B cell (primary cell): ENCODE results near the gene TXNRD1. TPM values are rescaled to one million over a fixed set of nuclear protein-coding genes. Genes with fewer than 3 reads are reported as not detected.

Experiments
- ATAC-seq: fragments of 200-7000 bp; cut with Tn5 transposase; one replicate; pipeline ENCODE4 v1.10.0; 2021; ENCODE audit warnings: low read depth, mild to moderate bottlenecking, moderate number of reproducible peaks, moderate library complexity
- CTCF ChIA-PET: fragments of 350-600 bp; sonication (Branson Sonifier 250); formaldehyde crosslinking; loops from one replicate; lab custom pipeline; 2021; ENCODE audit warnings: antibody characterized with exemption, inconsistent platforms; lab: Charles Lee
- POLR2A ChIA-PET: fragments of 350-600 bp; sonication (Branson Sonifier 250); formaldehyde crosslinking; loops from one replicate; lab custom pipeline; 2021; ENCODE audit warnings: antibody characterized with exemption; lab: Charles Lee
- DNase-seq: peaks from one replicate; pipeline ENCODE4 v3.0.0; 2013
- H2AFZ ChIP-seq: 2 replicates; pipeline ENCODE4 v1.6.1; 2012; ENCODE audit warnings: mild to moderate bottlenecking, low read depth, low read length; ENCODE audit not compliant: insufficient read depth, poor library complexity, severe bottlenecking
- H3K27ac ChIP-seq, 2 donors: 1 replicate in 1 of 2; 2 replicates in 1 of 2; pipeline ENCODE4 v1.5.1; 2012 to 2013; ENCODE audit warnings: low read length in 2 of 2, mild to moderate bottlenecking in 2 of 2, moderate library complexity in 1 of 2
- H3K27me3 ChIP-seq, 4 experiments: fragments of 200-600 bp in 1 of 4; sonication (generic) in 1 of 4; replicated peaks in 1 of 4; 1 replicate in 2 of 4; 2 replicates in 2 of 4; pipeline versions ENCODE4 v1.6.1 to v1.7.0; 2013 to 2016; ENCODE audit warnings: low read length in 3 of 4, mild to moderate bottlenecking in 2 of 4, mixed read lengths in 1 of 4, moderate library complexity in 1 of 4; ENCODE audit not compliant: insufficient read depth in 4 of 4, control insufficient read depth in 3 of 4; ENCODE audit errors: control extremely low read depth in 1 of 4
- H3K36me3 ChIP-seq, 2 experiments: replicated peaks in 1 of 2; 1 replicate in 1 of 2; 2 replicates in 1 of 2; pipeline versions ENCODE4 v1.6.1 to v1.7.1; 2013; ENCODE audit warnings: low read length in 1 of 2; ENCODE audit not compliant: insufficient read depth in 2 of 2, control insufficient read depth in 1 of 2; ENCODE audit errors: control extremely low read depth in 1 of 2, extremely low read depth in 1 of 2
- H3K4me1 ChIP-seq, 2 donors: fragments of 200-600 bp in 1 of 2; sonication (generic) in 1 of 2; 1 replicate in 1 of 2; 2 replicates in 1 of 2; pipeline versions ENCODE4 v1.5.1 to v1.6.1; 2013 to 2017; ENCODE audit warnings: low read length in 2 of 2; ENCODE audit not compliant: control insufficient read depth in 2 of 2, insufficient read depth in 2 of 2
- H3K4me2 ChIP-seq: replicated peaks from 2 replicates; pipeline ENCODE3; 2012; ENCODE audit warnings: mild to moderate bottlenecking, low read depth, low read length; ENCODE audit not compliant: poor library complexity, severe bottlenecking
- H3K4me3 ChIP-seq, 5 experiments: fragments of 200-600 bp in 1 of 5; sonication (generic) in 1 of 5; 1 replicate in 3 of 5; 2 replicates in 2 of 5; pipeline versions ENCODE4 v1.5.1 to v1.7.0; 2011 to 2016; ENCODE audit warnings: low read length in 4 of 5, mild to moderate bottlenecking in 4 of 5, low read depth in 2 of 5, control low read depth in 1 of 5, moderate library complexity in 1 of 5; ENCODE audit not compliant: insufficient read depth in 1 of 5; ENCODE audit errors: control extremely low read depth in 1 of 5, extremely low read depth in 1 of 5
- H3K79me2 ChIP-seq: fragments of 200-600 bp; sonication (generic); one replicate; pipeline ENCODE4 v1.6.0; 2016; ENCODE audit warnings: low read length; ENCODE audit not compliant: control insufficient read depth, insufficient read depth
- H3K9ac ChIP-seq: fragments of 200-600 bp; sonication (generic); 2 replicates; pipeline ENCODE4 v1.6.1; 2017; ENCODE audit warnings: mild to moderate bottlenecking, low read length, moderate library complexity
- H3K9me3 ChIP-seq, 3 donors: one replicate each; pipeline versions ENCODE4 v1.6.1 to v1.7.1; 2013; ENCODE audit warnings: low read length in 2 of 3; ENCODE audit not compliant: control insufficient read depth in 2 of 3, insufficient read depth in 1 of 3; ENCODE audit errors: control extremely low read depth in 1 of 3
- H4K20me1 ChIP-seq: 2 replicates; pipeline ENCODE4 v1.6.0; 2012; ENCODE audit warnings: mild to moderate bottlenecking, low read length; ENCODE audit not compliant: insufficient read depth, control insufficient read depth, poor library complexity, severe bottlenecking
- H3K27ac Mint-ChIP-seq: one replicate; pipeline ENCODE4 v1.8.0; 2021; ENCODE audit warnings: mixed read lengths
- H3K27me3 Mint-ChIP-seq: one replicate; pipeline ENCODE4 v1.8.0; 2021; ENCODE audit warnings: mixed read lengths
- H3K4me1 Mint-ChIP-seq: one replicate; pipeline ENCODE4 v1.8.0; 2021; ENCODE audit warnings: mixed read lengths
- H3K4me3 Mint-ChIP-seq: one replicate; pipeline ENCODE4 v1.8.0; 2021; ENCODE audit warnings: mixed read lengths
- H3K9me3 Mint-ChIP-seq: one replicate; pipeline ENCODE4 v1.8.0; 2022; ENCODE audit warnings: mixed read lengths; ENCODE audit not compliant: insufficient read depth
- EZH2 ChIP-seq: IDR thresholded peaks from 2 replicates; pipeline ENCODE4 v1.6.1; 2012; ENCODE audit warnings: borderline replicate concordance, low read depth, mild to moderate bottlenecking, moderate library complexity, low read length; ENCODE audit not compliant: insufficient read depth, poor library complexity, severe bottlenecking
- WGBS: methylation state at CpG from one replicate; pipeline ENCODE4 v1.1.5; 2013; ENCODE audit warnings: missing lambda C conversion rate; ENCODE audit not compliant: insufficient coverage; 5-methylcytosine and 5-hydroxymethylcytosine counted together
- intact Hi-C: fragments of 100-400 bp; cut with micrococcal nuclease; formaldehyde crosslinking; loops from one replicate; pipeline ENCODE4 v1.10.0; 2022
- polyA plus RNA-seq: library from polyadenylated mRNA; depleted of rRNA; stranded (reverse); fragments of >200 nt; gene quantifications from 2 replicates; pipeline ENCODE4 v1.2.3, GENCODE V29; 2012
- total RNA-seq, 2 donors: library from RNA; stranded (reverse); fragments of 120-200 nt in 1 of 2; gene quantifications; 1 replicate in 1 of 2; 2 replicates in 1 of 2; pipeline versions ENCODE4 v1.2.3 to v1.2.4, GENCODE V29; 2013 to 2022
- TF ChIP-seq, protein P1 (sequence below): fragments of 200-600 bp; IDR thresholded peaks from one replicate; pipeline ENCODE4 v1.8.0; 2022; ENCODE audit warnings: antibody characterized with exemption, mild to moderate bottlenecking

TXNRD1 gene
- total and polyA plus RNA-seq, 2 donors (not counting 1 experiment from before 2014, with no cell fraction given), result 10.1 to 44.6 TPM

DNA sequence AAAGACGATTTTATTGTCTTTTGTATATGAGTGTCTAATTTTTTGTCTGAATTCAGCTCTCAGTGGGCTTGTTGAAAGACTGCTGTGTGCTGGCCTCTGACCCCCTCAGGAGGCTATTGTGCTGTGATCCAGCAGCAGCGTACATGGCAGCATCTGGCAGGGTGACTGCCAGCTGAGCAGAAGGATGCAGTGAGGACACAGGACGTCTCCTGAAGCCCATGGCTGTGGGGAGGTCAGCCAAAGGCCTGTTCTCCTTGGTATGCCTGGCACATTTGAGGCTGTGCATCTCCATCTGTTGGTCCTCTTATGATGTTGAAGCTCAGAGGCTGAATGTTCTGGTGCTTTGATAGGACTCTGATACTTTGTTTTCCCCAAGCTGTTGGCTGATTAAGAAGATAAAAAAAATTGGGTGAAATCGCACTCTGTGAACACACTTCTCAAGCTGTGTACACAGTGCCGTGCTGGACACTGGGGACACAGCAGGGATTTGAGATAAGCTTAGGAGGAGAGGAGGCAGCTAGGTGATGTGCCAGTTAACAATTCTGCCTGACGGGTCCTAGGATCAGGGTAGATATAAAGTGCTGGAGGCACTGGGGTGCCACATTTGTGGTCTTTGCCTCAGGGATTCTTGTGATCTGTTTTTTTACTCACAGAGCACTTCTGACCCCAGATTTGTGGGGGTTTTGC is 125.5 kb downstream of the TXNRD1 start:
- no peaks in the 10 kb centered on the region for H3K27me3 Mint-ChIP-seq
- intact Hi-C loops, result no loop called here
- Histone ChIP-seq H3K36me3 (peaks cover 0 to 43% of the 10 kb centered on the region in 2 experiments), H2AFZ (no peak overlapping the region), H3K9me3 (no peaks in the 10 kb centered on the region), H4K20me1 (no peaks in the 10 kb centered on the region), H3K4me2 (no peak overlapping the region), H3K27ac (no peak overlapping the region), H3K27me3 (no peaks in the 10 kb centered on the region), H3K4me3 (no peak overlapping the region), H3K4me1 (no peaks in the 10 kb centered on the region), H3K9ac (no peak overlapping the region), H3K79me2 (no peaks in the 10 kb centered on the region)
- H3K4me3 Mint-ChIP-seq, result no peak overlapping the region
- CTCF ChIA-PET, result interaction anchor here (1.0 to 1.5 kb wide), 2 partner anchors 16 to 17 kb away, joined by 3 to 4 read pairs; no protein-coding TSS in a partner anchor
- H3K27ac Mint-ChIP-seq, result no peak overlapping the region
- H3K9me3 Mint-ChIP-seq, result no peaks in the 10 kb centered on the region
- POLR2A ChIA-PET, result no interaction called here
- ATAC-seq (no peak), DNase-seq (no peak)
- TF ChIP-seq, protein P1, sequence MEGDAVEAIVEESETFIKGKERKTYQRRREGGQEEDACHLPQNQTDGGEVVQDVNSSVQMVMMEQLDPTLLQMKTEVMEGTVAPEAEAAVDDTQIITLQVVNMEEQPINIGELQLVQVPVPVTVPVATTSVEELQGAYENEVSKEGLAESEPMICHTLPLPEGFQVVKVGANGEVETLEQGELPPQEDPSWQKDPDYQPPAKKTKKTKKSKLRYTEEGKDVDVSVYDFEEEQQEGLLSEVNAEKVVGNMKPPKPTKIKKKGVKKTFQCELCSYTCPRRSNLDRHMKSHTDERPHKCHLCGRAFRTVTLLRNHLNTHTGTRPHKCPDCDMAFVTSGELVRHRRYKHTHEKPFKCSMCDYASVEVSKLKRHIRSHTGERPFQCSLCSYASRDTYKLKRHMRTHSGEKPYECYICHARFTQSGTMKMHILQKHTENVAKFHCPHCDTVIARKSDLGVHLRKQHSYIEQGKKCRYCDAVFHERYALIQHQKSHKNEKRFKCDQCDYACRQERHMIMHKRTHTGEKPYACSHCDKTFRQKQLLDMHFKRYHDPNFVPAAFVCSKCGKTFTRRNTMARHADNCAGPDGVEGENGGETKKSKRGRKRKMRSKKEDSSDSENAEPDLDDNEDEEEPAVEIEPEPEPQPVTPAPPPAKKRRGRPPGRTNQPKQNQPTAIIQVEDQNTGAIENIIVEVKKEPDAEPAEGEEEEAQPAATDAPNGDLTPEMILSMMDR, result no peak
- TF ChIP-seq EZH2, result no peak
- H3K4me1 Mint-ChIP-seq, result no peaks in the 10 kb centered on the region
- WGBS, result 97% methylated on average over 6 of the region's 6 CpGs

DNA sequence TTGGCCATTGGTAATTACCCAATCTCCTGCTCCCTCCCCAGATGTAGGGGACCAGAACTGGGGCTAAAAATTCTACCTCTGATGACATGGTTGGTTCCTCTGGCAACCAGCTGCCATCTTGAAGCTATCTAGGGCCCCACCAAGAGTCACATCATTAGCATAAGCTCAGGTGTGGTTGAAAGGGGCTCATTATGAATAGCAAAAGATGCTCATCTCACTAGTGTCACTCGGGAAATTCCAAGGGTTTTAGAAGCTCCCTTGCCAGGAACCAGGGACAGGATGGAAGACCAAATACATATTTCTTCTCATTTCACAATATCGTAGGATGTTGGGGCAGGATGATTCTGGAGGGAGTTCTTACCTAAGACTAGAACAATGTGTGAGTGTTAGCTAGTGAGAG is 126.6 kb downstream of the TXNRD1 start:
- Histone ChIP-seq H4K20me1 (no peaks in the 10 kb centered on the region), H3K9ac (no peak overlapping the region), H3K36me3 (peaks cover 0 to 43% of the 10 kb centered on the region in 2 experiments), H3K4me3 (no peak overlapping the region), H3K4me1 (no peaks in the 10 kb centered on the region), H3K9me3 (no peaks in the 10 kb centered on the region), H3K79me2 (no peaks in the 10 kb centered on the region), H3K4me2 (no peak overlapping the region), H3K27ac (no peak overlapping the region), H3K27me3 (no peaks in the 10 kb centered on the region), H2AFZ (no peak overlapping the region)
- TF ChIP-seq, protein P1, result no peak
- TF ChIP-seq EZH2, result no peak
- CTCF ChIA-PET, result interaction anchor here (0.6 to 2.4 kb wide), 2 partner anchors 14 to 711 kb away, joined by 4 to 6 read pairs; no protein-coding TSS in a partner anchor
- H3K9me3 Mint-ChIP-seq, result no peaks in the 10 kb centered on the region
- no peaks in the 10 kb centered on the region for H3K4me1 Mint-ChIP-seq
- ATAC-seq (no peak), DNase-seq (no peak)
- POLR2A ChIA-PET, result no interaction called here
- no peak overlapping the region for H3K27ac Mint-ChIP-seq
- no peaks in the 10 kb centered on the region for H3K27me3 Mint-ChIP-seq
- no peak overlapping the region for H3K4me3 Mint-ChIP-seq
- intact Hi-C loops, result no loop called here
- WGBS, result no CpG with 5 or more reads among the region's 2 CpGs
